IMR-90 (cell line): ENCODE measurements around the gene RAB40C.

ENCODE experiments used
- CTCF ChIP-seq: conservative IDR thresholded peaks from 2 replicates; pipeline ENCODE4 v1.5.1; 2012; ENCODE audit warnings: mild to moderate bottlenecking, low read depth, low read length, improper control_type of control experiment
- FOS ChIP-seq: fragments of 150-350 bp; IDR thresholded peaks from 2 replicates; pipeline ENCODE4 v1.6.1; 2016; ENCODE audit warnings: low read depth, low read length
- POLR2A ChIP-seq: IDR thresholded peaks from 2 replicates; pipeline ENCODE4 v1.6.1; 2012; ENCODE audit warnings: mild to moderate bottlenecking, low read depth, low read length
- RAD21 ChIP-seq: IDR thresholded peaks from 2 replicates; pipeline ENCODE4 v1.6.1; 2012; ENCODE audit warnings: low read length, improper control_type of control experiment
- RFX5 ChIP-seq: IDR thresholded peaks from 2 replicates; pipeline ENCODE4 v1.8.0; 2012; ENCODE audit warnings: low read depth, mild to moderate bottlenecking, low read length, moderate library complexity
- TF ChIP-seq, protein P1 (sequence below): fragments of 150-350 bp; IDR thresholded peaks from 2 replicates; pipeline ENCODE4 v1.6.1; 2017; ENCODE audit warnings: mild to moderate bottlenecking, antibody characterized with exemption, low read length, low read depth

DNA sequence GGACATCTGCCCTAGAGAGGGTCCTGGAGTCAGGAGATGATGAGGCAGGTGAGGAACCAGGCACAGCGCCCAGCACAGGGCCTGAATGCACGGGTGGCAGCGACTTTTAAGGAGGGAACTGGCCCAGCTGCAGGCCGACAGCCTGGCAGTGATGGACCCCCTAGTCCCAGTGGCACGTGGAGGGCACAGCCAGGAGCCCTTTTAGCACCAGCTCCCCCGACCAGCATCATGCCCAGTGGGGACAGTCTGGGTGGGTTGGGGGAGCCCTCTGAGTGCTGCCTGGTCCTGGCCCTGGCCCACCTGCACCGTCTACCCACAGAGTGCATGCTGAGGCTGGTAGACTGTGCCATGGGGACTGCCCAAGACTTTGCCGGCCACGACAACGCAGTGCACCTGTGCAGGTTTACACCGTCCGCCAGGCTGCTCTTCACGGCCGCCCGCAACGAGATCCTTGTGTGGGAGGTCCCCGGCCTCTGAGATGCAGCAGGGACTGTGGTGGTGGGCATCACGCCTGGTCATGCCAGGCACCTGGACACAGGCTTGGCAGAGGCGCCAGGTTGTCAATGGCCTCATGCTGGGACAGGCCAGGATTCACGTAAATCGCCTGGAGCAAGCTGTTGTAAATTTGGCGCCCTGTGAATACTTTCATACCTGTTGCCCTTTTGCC lies 77.4 kb downstream of the RAB40C start:
- TF ChIP-seq POLR2A: no peak
- TF ChIP-seq, protein P1, sequence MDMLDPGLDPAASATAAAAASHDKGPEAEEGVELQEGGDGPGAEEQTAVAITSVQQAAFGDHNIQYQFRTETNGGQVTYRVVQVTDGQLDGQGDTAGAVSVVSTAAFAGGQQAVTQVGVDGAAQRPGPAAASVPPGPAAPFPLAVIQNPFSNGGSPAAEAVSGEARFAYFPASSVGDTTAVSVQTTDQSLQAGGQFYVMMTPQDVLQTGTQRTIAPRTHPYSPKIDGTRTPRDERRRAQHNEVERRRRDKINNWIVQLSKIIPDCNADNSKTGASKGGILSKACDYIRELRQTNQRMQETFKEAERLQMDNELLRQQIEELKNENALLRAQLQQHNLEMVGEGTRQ: no peak
- TF ChIP-seq CTCF: no peak
- no peak for TF ChIP-seq FOS
- no peak for TF ChIP-seq RFX5
- TF ChIP-seq RAD21: no peak
